NCI-H1048 (cell line): ENCODE measurements around the gene TAS1R2.
"Not testable (repeated sequence)": the region's sequence is repeated elsewhere in the genome, so short reads cannot be mapped to it uniquely, and the experiment has no call there.

ENCODE experiments used
- DNase-seq: peaks from one replicate; lab custom pipeline; 2025; lab: John Stamatoyannopoulos, UW

The TAS1R2 gene

GRCh38 chr1:18868801-18869424 is 9.5 kb upstream of the TAS1R2 start:
- no peak for DNase-seq

GRCh38 chr1:18868354-18868753 is 8.9 kb upstream of the TAS1R2 start:
- DNase-seq: no peak

GRCh38 chr1:18866846-18867245 is 7.4 kb upstream of the TAS1R2 start:
- DNase-seq: no peak

GRCh38 chr1:18866314-18866713 is 6.9 kb upstream of the TAS1R2 start:
- DNase-seq: no peak

GRCh38 chr1:18865176-18865575 is 5.7 kb upstream of the TAS1R2 start:
- no peak for DNase-seq

GRCh38 chr1:18861590-18861989 is 2.1 kb upstream of the TAS1R2 start:
- DNase-seq: no peak

GRCh38 chr1:18861082-18861481 is 1.6 kb upstream of the TAS1R2 start:
- DNase-seq: no peak

GRCh38 chr1:18858070-18858688 is 1.3 kb downstream of the TAS1R2 start:
- no peak for DNase-seq

- DNase-seq: no peak
Observed at GRCh38 chr1:18856435-18856834, 3.0 kb downstream of the TAS1R2 start.

GRCh38 chr1:18855573-18855972 is 3.9 kb downstream of the TAS1R2 start:
- DNase-seq: no peak

GRCh38 chr1:18854331-18855025 is 5.0 kb downstream of the TAS1R2 start:
- DNase-seq: no peak

- DNase-seq: no peak
Observed at GRCh38 chr1:18852501-18852900, 7.0 kb downstream of the TAS1R2 start.

GRCh38 chr1:18849261-18849711 is 10.2 kb downstream of the TAS1R2 start:
- no peak for DNase-seq

- DNase-seq: not testable (repeated sequence)
Observed at GRCh38 chr1:18847723-18848122, 11.7 kb downstream of the TAS1R2 start.

- DNase-seq: no peak
Observed at GRCh38 chr1:18840145-18840544, 19.3 kb downstream of the TAS1R2 start.

GRCh38 chr1:18836654-18837053 is 22.8 kb downstream of the TAS1R2 start:
- DNase-seq: no peak

GRCh38 chr1:18832319-18832718 is 27.1 kb downstream of the TAS1R2 start:
- not testable (repeated sequence) for DNase-seq

- DNase-seq: no peak
Observed at GRCh38 chr1:18831656-18832055, 27.8 kb downstream of the TAS1R2 start.

GRCh38 chr1:18830596-18830995 is 28.9 kb downstream of the TAS1R2 start:
- DNase-seq: no peak

- DNase-seq: no peak
Observed at GRCh38 chr1:18829671-18830070, 29.8 kb downstream of the TAS1R2 start.

- DNase-seq: no peak
Observed at GRCh38 chr1:18828224-18828623, 31.2 kb downstream of the TAS1R2 start.

GRCh38 chr1:18823438-18823837 is 36.0 kb downstream of the TAS1R2 start:
- no peak for DNase-seq
